Fibroblast of gingiva (primary cell): ENCODE data around the gene POLR3K.
"Not testable (repeated sequence)": the region's sequence is repeated elsewhere in the genome, so short reads cannot be mapped to it uniquely, and the experiment has no call there.

Experiments used
- DNase-seq: peaks from one replicate; pipeline ENCODE4 v3.0.0-alpha.2; 2011; ENCODE audit warnings: low read depth

The POLR3K gene

GRCh38 chr16:42691-43090 is 10.7 kb downstream of the POLR3K start:
- DNase-seq = no peak

DNA sequence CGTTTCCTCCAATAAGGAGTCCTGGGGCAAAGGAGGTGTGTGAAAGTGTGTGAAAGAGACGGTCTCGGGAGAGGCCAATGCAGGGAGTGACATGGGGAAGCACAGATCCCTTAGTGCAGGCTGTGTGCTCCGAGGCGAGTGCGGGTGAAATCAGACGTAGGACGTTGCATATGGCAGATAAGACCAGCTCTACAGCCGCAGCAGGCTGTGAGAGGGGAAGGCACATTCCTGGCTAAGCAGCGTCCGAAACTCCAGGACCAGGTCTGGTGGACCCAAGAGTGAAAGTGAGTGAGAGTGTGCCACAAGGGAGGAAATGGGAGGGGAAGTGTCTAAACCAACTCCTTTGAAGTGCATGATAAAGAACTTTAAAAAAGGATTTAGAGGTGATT is 11.3 kb downstream of the POLR3K start:
- DNase-seq = no peak

DNA sequence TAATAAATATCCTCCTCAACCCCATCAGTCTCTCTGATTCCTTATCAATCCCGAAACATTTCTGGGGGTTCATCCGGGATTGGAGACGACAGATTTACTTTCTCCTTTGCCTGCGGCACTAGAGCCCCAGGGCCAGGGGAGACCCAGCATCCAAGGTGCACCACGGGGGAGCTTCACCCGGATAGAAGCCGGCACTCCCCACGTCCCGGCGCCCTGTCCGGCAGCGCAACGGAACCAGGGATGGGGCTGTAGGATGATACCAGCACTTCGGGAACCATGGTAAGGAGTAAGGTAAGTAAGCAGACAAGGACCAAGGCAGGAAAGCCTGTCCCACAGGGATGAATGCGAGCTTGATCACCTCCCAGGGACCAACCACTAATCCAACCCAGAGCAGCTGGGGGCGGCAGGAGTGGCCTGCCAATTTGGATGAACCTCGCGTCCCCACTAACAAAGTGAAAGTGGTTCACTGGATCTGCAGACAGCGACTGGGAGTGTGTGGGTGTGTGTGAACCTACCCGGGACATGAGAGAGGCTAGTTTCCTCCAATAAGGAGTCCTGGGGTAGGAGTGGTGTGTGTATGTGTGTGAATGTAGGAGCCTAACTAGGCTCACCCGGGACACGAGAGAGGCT is 11.9 kb downstream of the POLR3K start:
- DNase-seq = no peak

DNA sequence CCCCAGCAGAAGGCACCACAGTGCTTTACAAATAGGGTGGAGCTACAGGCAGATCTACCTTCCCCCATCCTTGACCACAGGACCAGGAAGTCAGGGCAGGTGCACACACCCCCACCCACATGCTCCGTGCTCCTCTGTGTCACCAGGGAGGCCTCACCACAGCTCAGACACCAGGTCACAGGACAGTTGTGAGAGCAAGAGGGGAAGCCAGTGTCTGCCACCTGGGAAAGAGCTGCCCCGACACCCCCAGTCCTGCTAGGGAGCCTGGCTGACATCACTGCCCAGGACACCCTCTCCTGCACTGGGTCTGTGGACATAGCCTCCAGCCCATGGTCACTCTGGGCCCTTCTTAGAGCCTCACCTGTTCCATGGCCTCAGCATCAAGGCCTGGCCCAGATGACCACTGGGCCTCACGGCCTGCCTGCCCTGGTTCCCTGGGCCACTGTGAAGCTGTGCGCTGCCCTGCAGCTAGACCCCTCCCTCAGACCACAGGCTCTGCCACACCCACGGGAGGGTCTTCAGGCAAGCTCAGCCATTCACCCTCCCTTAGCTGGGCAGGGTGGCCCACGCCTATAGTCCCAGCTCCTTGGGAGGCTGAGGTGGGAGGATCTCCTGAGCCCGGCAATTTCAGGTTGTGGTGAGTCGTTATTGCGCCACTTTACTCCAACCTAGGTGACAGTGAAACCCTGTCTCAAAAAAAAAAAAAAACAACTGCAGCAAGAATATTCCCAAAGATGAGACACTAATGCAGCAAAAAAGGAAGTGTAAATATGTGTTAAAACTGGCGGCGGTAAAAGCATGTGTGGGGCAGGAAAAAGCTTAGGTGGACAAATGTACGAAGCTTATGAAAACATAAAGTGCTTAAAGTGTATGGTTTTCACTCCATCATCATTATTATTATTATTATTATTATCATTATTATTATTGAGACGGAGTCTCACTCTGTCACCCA is 14.2 kb downstream of the POLR3K start:
- DNase-seq = no peak

- DNase-seq = not testable (repeated sequence)
These were observed 15.2 kb downstream of the POLR3K start for GRCh38 chr16:38206-38605.

DNA sequence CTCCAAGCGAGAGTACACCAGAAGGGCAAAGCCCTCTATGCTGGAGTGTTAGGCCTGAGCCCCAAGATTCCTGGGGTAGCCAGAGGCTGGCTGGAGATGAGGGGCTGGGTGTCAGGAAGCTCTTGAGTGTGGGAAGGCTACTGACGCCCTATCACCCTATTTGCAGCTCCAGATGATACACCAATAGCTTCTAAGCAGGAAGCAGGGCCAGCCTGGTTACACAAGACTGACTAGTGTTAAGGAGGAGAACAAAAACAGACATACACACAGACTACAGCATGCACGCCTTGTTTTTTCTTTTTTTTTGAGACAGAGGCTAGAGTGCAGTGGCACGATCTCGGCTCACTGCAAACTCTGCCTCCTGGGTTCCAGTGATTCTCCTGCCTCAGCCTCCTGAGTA is 15.9 kb downstream of the POLR3K start:
- no peak for DNase-seq

DNA sequence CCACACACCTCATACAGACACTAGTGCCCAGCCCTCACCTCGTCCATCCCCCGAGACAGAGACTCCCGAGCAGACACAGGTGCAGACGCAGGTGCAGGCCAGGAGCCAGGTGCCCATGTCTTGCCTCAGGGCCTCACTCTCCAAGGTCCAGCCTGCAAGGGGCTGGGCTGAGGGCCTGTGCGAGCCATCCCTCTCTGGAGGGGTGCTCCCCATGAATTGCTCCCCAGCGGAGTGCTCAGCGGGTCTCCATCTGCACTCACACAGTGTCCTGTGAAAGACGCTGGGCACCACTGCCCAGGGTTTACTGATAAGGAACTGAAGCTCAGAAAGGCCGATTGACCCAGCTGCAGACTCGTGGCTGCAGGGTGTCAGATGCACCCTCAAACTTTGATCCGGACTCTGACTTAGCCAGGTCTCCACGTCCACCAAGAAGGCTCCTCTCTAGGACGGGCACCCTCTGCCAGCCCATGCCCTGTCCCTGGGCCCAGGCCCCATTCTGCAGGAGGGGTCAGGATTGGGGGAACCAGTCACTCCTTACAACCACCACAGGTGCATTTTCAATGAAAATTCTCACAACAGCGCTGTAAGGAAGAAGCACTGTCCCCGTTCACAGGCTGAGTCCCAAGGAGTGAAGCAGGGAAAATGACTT is 16.9 kb downstream of the POLR3K start:
- DNase-seq = no peak

GRCh38 chr16:35678-36305 is 17.6 kb downstream of the POLR3K start:
- no peak for DNase-seq

DNA sequence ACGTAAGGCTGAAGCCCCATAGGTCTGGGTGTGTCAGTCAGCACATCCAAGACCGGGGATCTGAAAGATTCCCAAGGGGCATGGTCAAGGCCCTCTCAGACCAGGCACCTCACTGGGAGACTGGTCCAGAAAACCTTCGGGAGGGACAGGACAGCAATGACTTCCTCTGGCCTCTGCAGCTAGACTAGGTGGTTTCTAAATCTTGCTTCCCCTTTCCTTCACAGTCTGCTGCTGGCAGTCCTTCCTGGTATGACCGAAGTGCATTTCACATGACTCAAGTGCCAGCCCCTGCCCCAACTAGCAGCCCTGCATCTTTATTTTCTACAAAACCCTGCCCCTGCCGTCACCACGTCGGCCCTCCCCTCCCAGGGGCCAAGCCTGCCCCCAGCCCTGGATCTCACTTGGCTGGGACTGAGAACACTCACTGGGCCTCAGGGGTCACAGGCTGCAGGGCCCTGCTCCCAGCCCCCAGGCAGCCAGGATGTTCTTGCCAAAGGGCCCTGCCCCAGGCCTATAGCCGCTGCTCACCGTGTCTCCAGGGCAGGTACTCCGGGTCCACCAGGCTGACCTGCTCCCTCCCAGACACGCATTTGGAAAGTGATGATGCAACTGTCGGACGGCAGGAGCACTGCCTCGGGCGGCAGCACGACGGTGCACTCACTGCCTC is 18.3 kb downstream of the POLR3K start:
- DNase-seq = no peak

DNA sequence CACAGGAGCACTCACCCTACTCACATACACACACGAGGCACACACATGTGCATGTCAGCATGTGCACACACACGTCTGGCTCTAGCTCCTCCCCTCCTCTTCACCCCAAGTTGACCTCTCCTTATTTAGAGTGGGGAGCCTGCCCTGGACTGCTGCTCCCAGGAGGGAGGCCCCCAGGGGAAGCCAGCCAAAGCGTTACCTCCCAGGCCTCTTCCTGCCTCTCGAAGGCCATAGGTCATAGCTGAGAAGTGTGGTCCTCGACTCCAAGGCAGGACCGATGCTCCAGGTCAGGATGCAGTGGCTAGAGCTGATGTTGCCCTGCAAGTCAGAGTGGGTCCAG is 18.8 kb downstream of the POLR3K start:
- DNase-seq = no peak

- no peak for DNase-seq
These were observed 19.3 kb downstream of the POLR3K start for GRCh38 chr16:33877-34647.

DNA sequence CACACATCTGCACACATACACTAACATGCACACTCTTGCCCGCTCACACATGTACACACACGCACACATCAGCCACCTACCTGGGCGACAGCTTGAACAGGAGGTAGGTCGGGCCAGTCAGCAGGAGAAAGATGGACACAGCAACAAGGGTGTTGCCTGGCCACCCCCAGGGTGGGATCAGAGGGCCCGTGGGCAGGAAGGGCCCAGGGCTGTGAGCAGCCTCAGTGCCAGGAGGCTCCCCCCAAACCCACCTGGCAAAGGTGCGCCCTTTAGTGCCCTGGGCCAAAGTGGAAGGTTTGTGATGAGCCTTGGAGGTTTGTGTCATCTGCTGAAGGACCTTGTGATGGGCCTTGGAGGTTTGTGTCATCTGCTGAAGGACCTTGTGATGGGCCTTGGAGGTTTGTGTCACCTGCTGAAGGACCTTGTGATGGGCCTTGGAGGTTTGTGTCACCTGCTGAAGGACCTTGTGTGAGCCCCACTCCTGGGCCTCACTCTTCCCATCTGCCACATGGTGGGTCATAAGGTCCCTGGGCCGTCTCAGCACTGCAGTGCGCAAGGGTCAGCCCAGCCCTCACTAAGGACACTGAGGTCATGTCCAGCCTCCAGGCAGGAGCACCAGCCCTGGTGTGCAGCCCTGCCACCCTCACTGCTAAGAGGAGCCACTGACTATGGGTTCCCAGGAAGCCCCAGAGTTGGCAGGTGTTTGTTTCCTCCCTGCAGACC is 20.1 kb downstream of the POLR3K start:
- not testable (repeated sequence) for DNase-seq

DNA sequence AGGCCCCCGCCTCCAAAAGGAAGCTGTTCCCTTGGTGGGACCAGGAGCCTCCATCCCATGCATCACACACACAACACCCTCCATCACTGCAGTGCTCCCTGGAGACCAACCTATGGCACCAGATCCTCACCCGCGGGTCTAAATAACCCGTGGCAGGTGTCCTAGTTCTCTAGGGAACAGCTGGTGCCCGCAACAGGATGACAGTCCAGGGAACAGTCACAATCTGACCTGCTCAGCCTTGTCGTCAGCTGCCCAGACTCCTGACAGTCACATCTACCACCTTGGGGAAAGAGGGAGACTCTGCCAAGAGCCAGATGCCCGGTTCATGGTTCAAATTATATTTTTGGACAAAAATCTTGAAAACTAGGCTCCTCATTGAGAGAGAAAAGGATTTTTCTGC is 22.8 kb downstream of the POLR3K start:
- not testable (repeated sequence) for DNase-seq

DNA sequence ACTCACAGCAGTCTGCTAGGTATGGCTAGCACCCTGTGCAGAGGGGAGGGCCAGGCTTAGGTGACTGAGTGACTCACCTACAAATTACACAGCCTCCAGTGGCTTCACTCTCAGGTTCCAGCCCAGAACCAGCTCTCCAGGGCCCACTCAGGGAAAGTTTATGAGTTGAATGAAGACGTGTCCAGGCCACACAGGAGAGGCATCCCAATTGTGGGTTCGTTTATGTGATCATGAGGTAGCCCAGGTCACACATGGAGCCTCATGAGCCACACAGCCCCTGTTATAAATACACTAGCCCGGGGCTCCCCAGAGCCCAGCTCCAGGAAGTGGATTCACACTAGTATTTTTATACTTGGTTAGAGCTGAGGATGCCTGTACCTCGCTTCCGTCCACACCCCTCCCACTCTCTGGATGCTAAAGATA is 27.5 kb downstream of the POLR3K start:
- DNase-seq = not testable (repeated sequence)

DNA sequence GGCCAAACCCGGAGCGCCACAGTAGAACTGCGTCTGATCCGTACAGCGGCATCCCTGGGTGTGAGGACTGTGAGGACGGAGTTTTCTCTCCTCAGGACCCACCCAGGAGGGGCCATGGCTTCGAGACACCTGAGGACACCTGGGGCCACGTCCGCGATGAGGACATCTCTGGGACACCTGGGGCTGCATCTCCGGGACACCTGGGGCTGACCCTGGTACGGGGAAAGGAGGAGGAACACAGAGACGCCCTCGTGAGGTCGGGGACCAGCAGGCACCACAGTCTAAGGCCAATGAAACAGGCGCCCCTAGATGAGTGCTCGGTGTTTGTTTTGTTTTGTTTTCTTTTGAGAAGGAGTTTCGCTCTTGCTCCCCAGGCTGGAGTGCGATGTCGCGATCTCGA is 29.3 kb downstream of the POLR3K start:
- DNase-seq = not testable (repeated sequence)

DNA sequence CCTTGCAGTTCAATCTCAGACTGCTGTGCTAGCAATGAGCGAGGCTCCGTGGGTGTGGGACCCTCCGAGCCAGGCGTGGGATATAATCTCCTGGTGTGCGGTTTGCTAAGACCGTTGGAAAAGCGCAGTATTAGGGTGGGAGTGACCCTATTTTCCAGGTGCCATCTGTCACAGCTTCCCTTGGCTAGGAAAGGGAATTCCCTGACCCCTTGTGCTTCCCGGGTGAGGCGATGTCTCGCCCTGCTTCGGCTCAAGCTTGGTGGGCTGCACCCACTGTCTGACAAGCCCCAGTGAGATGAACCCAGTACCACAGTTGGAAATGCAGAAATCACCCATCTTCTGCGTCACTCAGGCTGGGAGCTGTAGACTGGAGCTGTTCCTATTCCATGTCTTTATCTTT is 32.5 kb downstream of the POLR3K start:
- DNase-seq = not testable (repeated sequence)

- not testable (repeated sequence) for DNase-seq
These were observed 36.2 kb downstream of the POLR3K start for GRCh38 chr16:17062-17765.

DNA sequence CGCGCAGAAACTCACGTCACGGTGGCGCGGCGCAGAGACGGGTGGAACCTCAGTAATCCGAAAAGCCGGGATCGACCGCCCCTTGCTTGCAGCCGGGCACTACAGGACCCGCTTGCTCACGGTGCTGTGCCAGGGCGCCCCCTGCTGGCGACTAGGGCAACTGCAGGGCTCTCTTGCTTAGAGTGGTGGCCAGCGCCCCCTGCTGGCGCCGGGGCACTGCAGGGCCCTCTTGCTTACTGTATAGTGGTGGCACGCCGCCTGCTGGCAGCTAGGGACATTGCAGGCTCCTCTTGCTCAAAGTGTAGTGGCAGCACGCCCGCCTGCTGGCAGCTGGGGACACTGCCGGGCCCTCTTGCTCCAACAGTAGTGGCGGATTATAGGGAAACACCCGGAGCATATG is 42.6 kb downstream of the POLR3K start:
- not testable (repeated sequence) for DNase-seq

DNA sequence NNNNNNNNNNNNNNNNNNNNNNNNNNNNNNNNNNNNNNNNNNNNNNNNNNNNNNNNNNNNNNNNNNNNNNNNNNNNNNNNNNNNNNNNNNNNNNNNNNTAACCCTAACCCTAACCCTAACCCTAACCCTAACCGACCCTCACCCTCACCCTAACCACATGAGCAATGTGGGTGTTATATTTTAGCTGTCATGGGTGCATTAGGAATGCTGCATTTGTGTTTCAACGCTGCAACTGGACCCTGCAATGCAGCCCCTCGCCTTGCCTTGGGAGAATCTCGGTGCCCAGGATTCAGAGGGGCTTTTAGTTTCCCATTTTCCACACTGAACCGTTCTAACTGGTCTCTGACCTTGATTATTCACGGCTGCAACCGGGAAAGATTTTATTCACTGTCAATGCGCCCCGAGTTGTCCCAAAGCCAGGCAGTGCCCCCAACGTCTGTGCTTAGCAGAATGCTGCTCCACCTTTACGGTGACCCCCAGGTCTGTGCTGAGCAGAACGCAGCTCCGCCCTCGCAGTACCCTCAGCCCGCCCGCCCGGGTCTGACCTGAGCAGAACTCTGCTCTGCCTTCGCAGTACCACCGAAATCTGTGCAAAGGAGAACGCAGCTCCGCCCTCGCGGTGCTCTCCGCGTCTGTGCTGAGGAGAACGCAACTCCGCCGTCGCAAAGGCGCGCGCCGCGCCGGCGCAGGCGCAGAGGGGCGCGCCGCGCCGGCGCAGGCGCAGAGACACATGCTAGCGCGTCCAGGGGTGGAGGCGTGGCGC is 43.3 kb downstream of the POLR3K start:
- no peak for DNase-seq
